GM23338 (cell line): ENCODE measurements around the gene DCTN2. TPM values are rescaled to one million over a fixed set of nuclear protein-coding genes. Genes with fewer than 3 reads are reported as not detected.

ENCODE experiments used
- ATAC-seq: fragments of 200-7000 bp; cut with Tn5 transposase; 3 replicates; pipeline ENCODE4 v1.9.1; 2020
- DNase-seq: peaks from one replicate; pipeline ENCODE4 v3.0.0-alpha.2; 2015; ENCODE audit warnings: low spot score
- H2AFZ ChIP-seq: fragments of 200-600 bp; sonication (generic); 2 replicates; pipeline ENCODE4 v1.8.0; 2016; ENCODE audit warnings: antibody characterized with exemption, mild to moderate bottlenecking, moderate library complexity
- H3F3A ChIP-seq: fragments of 200-600 bp; sonication (generic); replicated peaks from 2 replicates; pipeline ENCODE4 v1.8.0; 2017; ENCODE audit warnings: antibody characterized with exemption, mixed run types, low read depth
- H3K27ac ChIP-seq: fragments of 200-600 bp; sonication (generic); 2 replicates; pipeline ENCODE4 v1.6.1; 2016; ENCODE audit warnings: low read depth
- H3K27me3 ChIP-seq: fragments of 200-600 bp; sonication (generic); 2 replicates; pipeline ENCODE4 v1.8.0; 2016; ENCODE audit warnings: mild to moderate bottlenecking, mixed run types, moderate library complexity; ENCODE audit not compliant: insufficient read depth
- H3K36me3 ChIP-seq: fragments of 200-600 bp; sonication (generic); 2 replicates; pipeline ENCODE4 v1.8.0; 2016; ENCODE audit warnings: mild to moderate bottlenecking; ENCODE audit not compliant: insufficient read depth
- H3K4me1 ChIP-seq: fragments of 200-600 bp; sonication (generic); 2 replicates; pipeline ENCODE4 v1.8.0; 2016; ENCODE audit warnings: mild to moderate bottlenecking, moderate library complexity; ENCODE audit not compliant: insufficient read depth
- H3K4me2 ChIP-seq: fragments of 200-600 bp; sonication (generic); 2 replicates; pipeline ENCODE4 v1.7.1; 2017; ENCODE audit warnings: mixed run types
- H3K4me3 ChIP-seq: fragments of 200-600 bp; sonication (generic); 2 replicates; pipeline ENCODE4 v1.6.1; 2016; ENCODE audit warnings: mixed run types
- H3K79me2 ChIP-seq: fragments of 200-600 bp; sonication (generic); replicated peaks from 2 replicates; pipeline ENCODE4 v1.8.0; 2017; ENCODE audit warnings: mild to moderate bottlenecking; ENCODE audit not compliant: insufficient read depth
- H3K9me2 ChIP-seq: fragments of 200-600 bp; sonication (generic); 2 replicates; pipeline ENCODE4 v1.8.0; 2017; ENCODE audit not compliant: insufficient read depth
- H4K20me1 ChIP-seq: fragments of 200-600 bp; sonication (generic); replicated peaks from 2 replicates; pipeline ENCODE4 v1.8.0; 2017; ENCODE audit warnings: mild to moderate bottlenecking; ENCODE audit not compliant: insufficient read depth
- H3K27ac Mint-ChIP-seq: 2 replicates; pipeline ENCODE4 v1.8.0; 2020; ENCODE audit warnings: inconsistent platforms, mild to moderate bottlenecking, moderate library complexity, mixed read lengths
- H3K27me3 Mint-ChIP-seq: 3 replicates; pipeline ENCODE4 v1.8.0; 2022; ENCODE audit warnings: low read depth, mild to moderate bottlenecking, moderate library complexity, mixed read lengths, inconsistent platforms; ENCODE audit not compliant: insufficient read depth, poor library complexity
- H3K36me3 Mint-ChIP-seq: 3 replicates; pipeline ENCODE4 v1.8.0; 2021; ENCODE audit warnings: low read depth, mild to moderate bottlenecking, inconsistent platforms, moderate library complexity, mixed read lengths
- H3K4me1 Mint-ChIP-seq: 3 replicates; pipeline ENCODE4 v1.8.0; 2020; ENCODE audit warnings: mild to moderate bottlenecking, inconsistent platforms, mixed read lengths
- H3K4me3 Mint-ChIP-seq: 3 replicates; pipeline ENCODE4 v1.8.0; 2021; ENCODE audit warnings: moderate library complexity, mild to moderate bottlenecking, inconsistent platforms, mixed read lengths
- H3K9me3 Mint-ChIP-seq: 3 replicates; pipeline ENCODE4 v1.8.0; 2020; ENCODE audit warnings: moderate library complexity, mild to moderate bottlenecking, inconsistent platforms, mixed read lengths
- CREB1 ChIP-seq: fragments of 250-450 bp; sonication (Bioruptor Pico); IDR thresholded peaks from 2 replicates; pipeline ENCODE4 v1.5.0; 2020; ENCODE audit warnings: low read depth, mild to moderate bottlenecking, moderate library complexity
- CTCF ChIP-seq, 2 experiments: fragments of 200-600 bp in 1 of 2; sonication (generic) in 1 of 2; conservative IDR thresholded peaks; 2 replicates each; pipeline versions ENCODE4 v1.5.1 to v1.6.1; 2016 to 2017; ENCODE audit warnings: antibody characterized with exemption in 2 of 2, low read depth in 2 of 2, mild to moderate bottlenecking in 2 of 2, moderate library complexity in 1 of 2
- EZH2 ChIP-seq: fragments of 200-600 bp; sonication (generic); IDR thresholded peaks from one replicate; pipeline ENCODE4 v1.8.0; 2017; ENCODE audit warnings: antibody characterized with exemption, mild to moderate bottlenecking, low read depth; ENCODE audit not compliant: unreplicated experiment
- EZH2phosphoT487 ChIP-seq: fragments of 200-600 bp; sonication (generic); IDR thresholded peaks from one replicate; pipeline ENCODE4 v1.8.1; 2018; ENCODE audit warnings: antibody characterized with exemption; ENCODE audit not compliant: unreplicated experiment
- NANOG ChIP-seq: IDR thresholded peaks from 2 replicates; pipeline ENCODE4 v1.6.1; 2016; ENCODE audit warnings: antibody characterized with exemption, borderline replicate concordance
- POLR2AphosphoS5 ChIP-seq: IDR thresholded peaks from 2 replicates; pipeline ENCODE4 v1.6.1; 2016; ENCODE audit warnings: antibody characterized with exemption, low read depth
- STAT1 ChIP-seq: IDR thresholded peaks from one replicate; pipeline ENCODE4 v1.6.1; 2016; ENCODE audit warnings: antibody characterized with exemption; ENCODE audit not compliant: unreplicated experiment
- ZNF114 ChIP-seq: fragments of 250-450 bp; sonication (Bioruptor Pico); IDR thresholded peaks from 2 replicates; pipeline ENCODE4 v1.5.0; 2020; ENCODE audit warnings: mild to moderate bottlenecking, moderate library complexity
- ZNF331 ChIP-seq: fragments of 250-450 bp; sonication (Bioruptor Pico); IDR thresholded peaks from 2 replicates; pipeline ENCODE4 v1.5.0; 2020; ENCODE audit warnings: low read depth, mild to moderate bottlenecking, moderate library complexity
- polyA plus RNA-seq: library from polyadenylated mRNA; unstranded; fragments of >200 nt; fragmentation: Nextera tagmentation; extraction: Ambion mirVana; gene quantifications from 2 replicates; pipeline ENCODE4 v1.2.1, GENCODE V29; 2016
- total RNA-seq: library from RNA; depleted of rRNA; stranded (reverse); fragments of >200 nt; shearing (Covaris generic); gene quantifications from 2 replicates; pipeline ENCODE4 v1.2.3, GENCODE V29; 2014
- TF ChIP-seq, protein P1 (sequence below): IDR thresholded peaks from one replicate; pipeline ENCODE4 v1.6.1; 2018; ENCODE audit warnings: antibody characterized with exemption; ENCODE audit not compliant: unreplicated experiment

DCTN2 gene
- total and polyA plus RNA-seq, 2 experiments from 2014 or later: 56.1 to 157 TPM

DNA sequence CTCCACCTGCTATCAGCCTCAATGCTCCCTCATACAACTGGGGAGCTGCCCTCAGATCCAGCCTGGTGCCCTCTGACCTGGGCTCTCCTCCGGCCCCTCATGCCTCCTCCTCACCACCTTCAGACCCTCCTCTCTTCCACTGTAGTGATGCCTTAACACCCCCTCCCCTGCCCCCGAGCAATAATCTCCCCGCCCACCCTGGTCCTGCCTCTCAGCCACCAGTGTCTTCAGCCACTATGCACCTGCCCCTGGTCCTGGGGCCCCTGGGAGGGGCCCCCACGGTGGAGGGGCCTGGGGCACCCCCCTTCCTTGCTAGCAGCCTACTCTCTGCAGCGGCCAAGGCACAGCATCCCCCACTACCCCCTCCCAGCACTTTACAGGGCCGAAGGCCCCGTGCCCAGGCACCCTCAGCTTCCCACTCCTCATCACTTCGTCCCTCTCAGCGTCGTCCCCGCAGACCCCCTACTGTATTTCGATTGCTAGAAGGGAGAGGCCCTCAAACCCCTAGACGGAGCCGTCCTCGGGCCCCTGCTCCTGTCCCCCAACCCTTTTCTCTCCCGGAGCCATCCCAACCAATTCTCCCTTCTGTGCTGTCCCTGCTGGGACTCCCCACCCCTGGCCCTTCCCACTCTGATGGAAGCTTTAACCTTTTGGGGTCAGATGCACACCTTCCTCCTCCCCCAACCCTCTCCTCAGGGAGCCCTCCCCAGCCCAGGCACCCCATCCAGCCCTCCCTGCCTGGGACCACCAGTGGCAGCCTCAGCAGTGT lies 21.2 kb downstream of the DCTN2 start:
- Histone ChIP-seq H3K27ac (no peak overlapping the region), H3K79me2 (0 out of 2 replicates have a peak, but pooled peaks cover 7% of the 10 kb centered on the region), H3K4me3 (no peak overlapping the region), H3K27me3 (no peaks in the 10 kb centered on the region), H3K9me2 (no peaks in the 10 kb centered on the region), H4K20me1 (peaks cover 17% of the 10 kb centered on the region), H2AFZ (no peak overlapping the region), H3K36me3 (peaks cover 5% of the 10 kb centered on the region), H3K4me2 (no peak overlapping the region), H3F3A (peaks cover 30% of the 10 kb centered on the region), H3K4me1 (peaks cover 26% of the 10 kb centered on the region)
- peaks cover 43% of the 10 kb centered on the region for H3K4me1 Mint-ChIP-seq
- no peak for TF ChIP-seq ZNF114 (CRISPR knock-in tag)
- TF ChIP-seq NANOG: no peak
- no peak for TF ChIP-seq EZH2phosphoT487
- no peak for TF ChIP-seq CTCF (conservative IDR thresholded peaks at IDR 0.05; ENCODE audit: low read depth in 2 of 2)
- TF ChIP-seq, protein P1, sequence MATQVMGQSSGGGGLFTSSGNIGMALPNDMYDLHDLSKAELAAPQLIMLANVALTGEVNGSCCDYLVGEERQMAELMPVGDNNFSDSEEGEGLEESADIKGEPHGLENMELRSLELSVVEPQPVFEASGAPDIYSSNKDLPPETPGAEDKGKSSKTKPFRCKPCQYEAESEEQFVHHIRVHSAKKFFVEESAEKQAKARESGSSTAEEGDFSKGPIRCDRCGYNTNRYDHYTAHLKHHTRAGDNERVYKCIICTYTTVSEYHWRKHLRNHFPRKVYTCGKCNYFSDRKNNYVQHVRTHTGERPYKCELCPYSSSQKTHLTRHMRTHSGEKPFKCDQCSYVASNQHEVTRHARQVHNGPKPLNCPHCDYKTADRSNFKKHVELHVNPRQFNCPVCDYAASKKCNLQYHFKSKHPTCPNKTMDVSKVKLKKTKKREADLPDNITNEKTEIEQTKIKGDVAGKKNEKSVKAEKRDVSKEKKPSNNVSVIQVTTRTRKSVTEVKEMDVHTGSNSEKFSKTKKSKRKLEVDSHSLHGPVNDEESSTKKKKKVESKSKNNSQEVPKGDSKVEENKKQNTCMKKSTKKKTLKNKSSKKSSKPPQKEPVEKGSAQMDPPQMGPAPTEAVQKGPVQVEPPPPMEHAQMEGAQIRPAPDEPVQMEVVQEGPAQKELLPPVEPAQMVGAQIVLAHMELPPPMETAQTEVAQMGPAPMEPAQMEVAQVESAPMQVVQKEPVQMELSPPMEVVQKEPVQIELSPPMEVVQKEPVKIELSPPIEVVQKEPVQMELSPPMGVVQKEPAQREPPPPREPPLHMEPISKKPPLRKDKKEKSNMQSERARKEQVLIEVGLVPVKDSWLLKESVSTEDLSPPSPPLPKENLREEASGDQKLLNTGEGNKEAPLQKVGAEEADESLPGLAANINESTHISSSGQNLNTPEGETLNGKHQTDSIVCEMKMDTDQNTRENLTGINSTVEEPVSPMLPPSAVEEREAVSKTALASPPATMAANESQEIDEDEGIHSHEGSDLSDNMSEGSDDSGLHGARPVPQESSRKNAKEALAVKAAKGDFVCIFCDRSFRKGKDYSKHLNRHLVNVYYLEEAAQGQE: no peak
- TF ChIP-seq EZH2: no peak
- H3K9me3 Mint-ChIP-seq: no peaks in the 10 kb centered on the region; the same call in 2 of the 3 replicates
- no peak overlapping the region for H3K27ac Mint-ChIP-seq
- ATAC-seq (no peak), DNase-seq (no peak)
- peaks cover 36% of the 10 kb centered on the region for H3K27me3 Mint-ChIP-seq
- no peak overlapping the region for H3K4me3 Mint-ChIP-seq
- H3K36me3 Mint-ChIP-seq: peaks cover 31% of the 10 kb centered on the region

DNA sequence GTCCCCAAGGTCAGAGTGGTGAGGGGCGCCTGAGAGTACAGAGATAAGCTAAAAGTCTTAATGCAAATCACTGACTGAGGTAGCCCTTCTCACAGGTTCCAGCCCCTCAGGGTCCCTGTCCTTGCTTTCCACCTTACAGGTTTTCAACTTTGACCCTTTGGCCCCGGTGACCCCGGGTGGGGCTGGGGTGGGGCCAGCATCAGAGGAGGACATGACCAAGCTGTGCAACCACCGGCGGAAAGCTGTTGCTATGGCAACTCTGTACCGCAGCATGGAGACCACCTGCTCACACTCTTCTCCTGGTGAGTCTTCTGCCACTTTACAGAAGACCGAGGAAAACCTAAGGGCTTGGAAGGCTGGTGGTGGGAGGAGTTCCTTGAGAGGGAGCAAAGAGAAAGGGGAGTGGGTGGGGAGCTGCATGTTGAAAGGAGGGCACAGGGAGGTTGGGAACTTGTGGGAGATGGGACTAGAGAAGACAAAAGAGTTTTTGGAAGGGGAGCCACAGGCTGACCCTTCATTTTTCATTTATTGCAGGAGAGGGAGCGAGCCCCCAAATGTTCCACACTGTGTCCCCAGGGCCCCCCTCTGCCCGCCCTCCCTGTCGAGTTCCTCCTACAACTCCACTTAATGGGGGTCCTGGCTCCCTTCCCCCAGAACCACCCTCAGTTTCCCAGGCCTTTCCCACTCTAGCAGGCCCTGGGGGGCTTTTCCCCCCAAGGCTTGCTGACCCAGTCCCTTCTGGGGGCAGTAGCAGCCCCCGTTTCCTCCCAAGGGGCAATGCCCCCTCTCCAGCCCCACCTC lies 22.0 kb downstream of the DCTN2 start:
- H3K27me3 Mint-ChIP-seq: peaks cover 44% of the 10 kb centered on the region
- no peak for DNase-seq
- peaks cover 26% of the 10 kb centered on the region for H3K4me1 ChIP-seq
- peak overlapping the region; percentile 92; the same call in 1 of the 3 replicates for H3K4me3 Mint-ChIP-seq
- no peaks in the 10 kb centered on the region; the same call in 1 of the 2 replicates for H3K36me3 ChIP-seq
- peaks cover 13% of the 10 kb centered on the region for H4K20me1 ChIP-seq
- peaks cover 25% of the 10 kb centered on the region for H3K36me3 Mint-ChIP-seq
- no peak overlapping the region for H3K4me3 ChIP-seq
- no peaks in the 10 kb centered on the region for H3K27me3 ChIP-seq
- H3F3A ChIP-seq: peaks cover 32% of the 10 kb centered on the region
- 0 out of 2 replicates have a peak, but pooled peaks cover 7% of the 10 kb centered on the region for H3K79me2 ChIP-seq
- no peaks in the 10 kb centered on the region; the same call in 2 of the 3 replicates for H3K9me3 Mint-ChIP-seq
- no peaks in the 10 kb centered on the region for H3K9me2 ChIP-seq
- peaks cover 44% of the 10 kb centered on the region for H3K4me1 Mint-ChIP-seq
- H2AFZ ChIP-seq: no peak overlapping the region
- no peak overlapping the region for H3K4me2 ChIP-seq
- no peak for ATAC-seq
- H3K27ac ChIP-seq: no peak overlapping the region
- 0 out of 2 replicates have a peak overlapping the region, but pooled peaks have one; percentile 23 for H3K27ac Mint-ChIP-seq
- no peak for TF ChIP-seq POLR2AphosphoS5
- TF ChIP-seq STAT1: no peak
- TF ChIP-seq CTCF (conservative IDR thresholded peaks at IDR 0.05; ENCODE audit: low read depth in 2 of 2): no peak
- TF ChIP-seq, protein P1: no peak
- no peak for TF ChIP-seq ZNF331 (CRISPR knock-in tag)
- TF ChIP-seq CREB1 (CRISPR knock-in tag): no peak
